Measurements from ENCODE around the gene ZNRF4.

The ZNRF4 gene

DNA sequence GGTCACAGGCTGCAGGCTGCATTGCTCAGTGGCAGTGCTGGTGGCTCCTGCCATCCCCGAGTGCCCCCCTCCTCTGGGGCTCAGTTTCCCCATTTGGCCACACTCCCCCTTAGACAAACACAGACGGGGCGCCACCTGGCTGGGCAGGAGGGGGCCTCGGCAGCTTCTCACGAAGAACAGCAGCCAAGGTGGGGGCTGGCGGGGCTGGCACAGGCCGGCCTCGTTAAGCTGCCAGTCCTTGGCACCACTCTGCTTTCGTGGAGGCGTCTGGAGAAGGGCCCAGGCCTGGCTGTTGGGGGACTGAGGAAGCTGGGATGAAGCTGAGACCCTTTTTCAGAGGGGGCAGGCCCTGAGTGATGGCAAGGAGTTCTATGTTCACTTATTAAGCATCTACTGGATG is 3.7 kb upstream of the ZNRF4 start:
- no peak overlapping the region for H3K4me3 Mint-ChIP-seq
- CTCF ChIA-PET, result no interaction called here
- no peak for DNase-seq
- H3K27ac Mint-ChIP-seq, result no peak overlapping the region
- H3K9me3 Mint-ChIP-seq, result peaks cover 4% of the 10 kb centered on the region
- no peaks in the 10 kb centered on the region for H3K36me3 Mint-ChIP-seq
- H3K27me3 Mint-ChIP-seq, result peaks cover 12% of the 10 kb centered on the region
- H3K4me1 Mint-ChIP-seq, result no peaks in the 10 kb centered on the region

- Mint-ChIP-seq H3K27me3 (peaks cover 9% of the 10 kb centered on the region), H3K9me3 (peaks cover 4% of the 10 kb centered on the region), H3K4me1 (no peaks in the 10 kb centered on the region), H3K4me3 (no peak overlapping the region), H3K27ac (no peak overlapping the region), H3K36me3 (no peaks in the 10 kb centered on the region)
- CTCF ChIA-PET, result no interaction called here
- DNase-seq, result no peak
Observed at GRCh38 chr19:5452594-5453565, 2.3 kb upstream of the ZNRF4 start.

GRCh38 chr19:5454743-5455142 is 474 bp upstream of the ZNRF4 start:
- CTCF ChIA-PET, result no interaction called here

GRCh38 chr19:5456130-5456840 is 1.1 kb downstream of the ZNRF4 start:
- Mint-ChIP-seq H3K4me3 (no peak overlapping the region), H3K27me3 (no peaks in the 10 kb centered on the region), H3K9me3 (peaks cover 5% of the 10 kb centered on the region), H3K27ac (no peak overlapping the region), H3K36me3 (no peaks in the 10 kb centered on the region), H3K4me1 (no peaks in the 10 kb centered on the region)
- CTCF ChIA-PET, result no interaction called here
- DNase-seq, result no peak

More at GRCh38 chr19:5454743-5455142, 474 bp upstream of the ZNRF4 start:
- Mint-ChIP-seq H3K4me3 (no peak overlapping the region), H3K27me3 (peaks cover 3% of the 10 kb centered on the region), H3K9me3 (peaks cover 4% of the 10 kb centered on the region), H3K27ac (no peak overlapping the region), H3K36me3 (no peaks in the 10 kb centered on the region), H3K4me1 (no peaks in the 10 kb centered on the region)
- no peak for DNase-seq

- Mint-ChIP-seq H3K27ac (no peak overlapping the region), H3K4me1 (no peaks in the 10 kb centered on the region), H3K36me3 (no peaks in the 10 kb centered on the region), H3K27me3 (no peaks in the 10 kb centered on the region), H3K9me3 (peaks cover 6% of the 10 kb centered on the region), H3K4me3 (no peak overlapping the region)
- CTCF ChIA-PET, result no interaction called here
- DNase-seq, result no peak
Observed at GRCh38 chr19:5456841-5457200, 1.6 kb downstream of the ZNRF4 start.

DNA sequence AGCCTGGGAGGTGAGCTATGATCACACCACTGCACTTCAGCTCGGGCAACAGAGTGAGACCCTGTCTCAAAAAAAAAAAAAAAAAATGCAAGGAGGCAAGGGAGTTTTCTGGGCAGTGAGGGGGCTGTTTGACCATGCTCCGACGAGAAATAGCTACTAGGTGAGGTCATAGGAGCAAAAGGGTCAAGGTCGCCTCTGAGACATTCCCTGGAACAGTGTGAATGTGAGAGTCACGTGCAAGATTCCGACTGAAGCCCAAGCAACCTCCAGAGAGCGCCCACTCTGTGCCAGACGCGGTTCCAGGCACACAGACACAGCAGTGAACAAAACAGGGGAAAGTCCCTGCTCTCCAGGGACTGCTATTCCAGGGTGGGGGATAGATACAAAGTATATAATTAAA is 2.5 kb downstream of the ZNRF4 start:
- H3K4me3 Mint-ChIP-seq, result no peak overlapping the region
- no peaks in the 10 kb centered on the region for H3K36me3 Mint-ChIP-seq
- DNase-seq, result no peak
- H3K9me3 Mint-ChIP-seq, result peaks cover 6% of the 10 kb centered on the region
- no peak overlapping the region for H3K27ac Mint-ChIP-seq
- CTCF ChIA-PET, result interaction anchor here (0.7 kb wide), 1 partner anchor 635 kb away, joined by 3 read pairs; no protein-coding TSS in a partner anchor
- H3K27me3 Mint-ChIP-seq, result no peaks in the 10 kb centered on the region
- H3K4me1 Mint-ChIP-seq, result no peaks in the 10 kb centered on the region

- CTCF ChIA-PET, result no interaction called here
- Mint-ChIP-seq H3K4me1 (no peaks in the 10 kb centered on the region), H3K36me3 (no peaks in the 10 kb centered on the region), H3K4me3 (no peak overlapping the region), H3K27me3 (no peaks in the 10 kb centered on the region), H3K27ac (no peak overlapping the region), H3K9me3 (peaks cover 4% of the 10 kb centered on the region)
- no peak for DNase-seq
Observed at GRCh38 chr19:5458420-5458819, 3.2 kb downstream of the ZNRF4 start.

- Mint-ChIP-seq H3K27me3 (no peaks in the 10 kb centered on the region), H3K9me3 (peaks cover 3% of the 10 kb centered on the region), H3K4me3 (no peak overlapping the region), H3K36me3 (no peaks in the 10 kb centered on the region), H3K4me1 (no peaks in the 10 kb centered on the region), H3K27ac (no peak overlapping the region)
- CTCF ChIA-PET, result no interaction called here
- DNase-seq, result no peak
Observed at GRCh38 chr19:5459360-5459759, 4.1 kb downstream of the ZNRF4 start.

- no peaks in the 10 kb centered on the region for H3K36me3 Mint-ChIP-seq
- H3K4me1 Mint-ChIP-seq, result no peaks in the 10 kb centered on the region
- no peak overlapping the region for H3K27ac Mint-ChIP-seq
- DNase-seq, result no peak
- no peak overlapping the region for H3K4me3 Mint-ChIP-seq
- CTCF ChIA-PET, result interaction anchor here (0.6 kb wide), 1 partner anchor 379 kb away, joined by 3 read pairs; the partner anchor contains the start of gene FUT6
- peaks cover 2% of the 10 kb centered on the region for H3K9me3 Mint-ChIP-seq
- H3K27me3 Mint-ChIP-seq, result no peaks in the 10 kb centered on the region
Observed at GRCh38 chr19:5460748-5461147, 5.5 kb downstream of the ZNRF4 start.

DNA sequence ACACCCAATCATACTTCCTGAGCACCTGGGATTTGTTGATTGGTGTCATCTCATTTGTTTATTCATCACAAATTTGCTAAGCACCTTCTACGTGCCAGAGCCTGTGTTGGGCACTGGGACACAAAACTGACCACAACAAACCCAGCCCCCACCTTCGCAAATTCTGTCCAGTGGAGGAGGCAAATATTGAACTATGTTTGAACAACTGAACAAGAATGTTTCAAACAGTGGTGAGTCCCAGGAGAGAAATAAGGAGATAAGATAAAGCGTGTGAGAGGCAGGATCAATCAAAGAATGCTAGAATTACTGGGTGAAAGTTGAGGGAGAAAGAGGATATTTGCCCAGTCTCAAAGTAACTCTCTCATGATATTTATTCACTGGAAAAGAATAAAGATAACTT is 8.7 kb downstream of the ZNRF4 start:
- CTCF ChIA-PET, result no interaction called here
- Mint-ChIP-seq H3K4me3 (no peak overlapping the region), H3K27me3 (no peaks in the 10 kb centered on the region), H3K9me3 (peaks cover 2% of the 10 kb centered on the region), H3K27ac (no peak overlapping the region), H3K36me3 (no peaks in the 10 kb centered on the region), H3K4me1 (no peaks in the 10 kb centered on the region)
- DNase-seq, result no peak

- Mint-ChIP-seq H3K27ac (no peak overlapping the region), H3K36me3 (no peaks in the 10 kb centered on the region), H3K4me1 (no peaks in the 10 kb centered on the region), H3K4me3 (no peak overlapping the region), H3K27me3 (no peaks in the 10 kb centered on the region), H3K9me3 (peaks cover 2% of the 10 kb centered on the region)
- DNase-seq, result no peak
- CTCF ChIA-PET, result no interaction called here
Observed at GRCh38 chr19:5466072-5466471, 10.9 kb downstream of the ZNRF4 start.

DNA sequence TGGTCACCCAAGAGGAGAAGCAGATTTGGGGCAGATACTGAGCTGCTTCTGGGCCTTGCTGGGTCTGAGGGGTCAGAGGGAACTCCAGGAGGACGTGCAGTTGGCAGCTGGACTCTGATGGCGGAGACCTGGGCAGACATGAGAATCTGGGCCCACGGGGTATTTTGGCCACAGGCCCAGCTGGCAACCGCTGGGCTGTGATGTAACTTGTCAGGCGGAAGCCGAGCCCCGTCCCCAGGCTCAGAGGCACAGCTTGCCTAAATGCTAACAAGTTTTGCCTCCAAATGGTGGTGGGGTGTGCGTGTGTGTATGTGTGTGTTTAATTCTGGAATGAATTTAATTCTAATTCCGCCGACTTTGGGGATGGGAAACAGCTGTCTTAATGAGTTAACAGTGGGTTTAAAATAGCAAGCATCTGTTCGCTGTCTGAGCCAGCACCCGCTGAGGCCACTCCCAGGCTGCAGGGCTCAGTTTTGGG is 11.6 kb downstream of the ZNRF4 start:
- no peak for DNase-seq
- Mint-ChIP-seq H3K4me3 (no peak overlapping the region), H3K27me3 (no peaks in the 10 kb centered on the region), H3K4me1 (no peaks in the 10 kb centered on the region), H3K9me3 (no peaks in the 10 kb centered on the region), H3K36me3 (no peaks in the 10 kb centered on the region), H3K27ac (no peak overlapping the region)
- CTCF ChIA-PET, result no interaction called here

- DNase-seq, result no peak
- Mint-ChIP-seq H3K27me3 (peaks cover 4% of the 10 kb centered on the region), H3K4me3 (no peak overlapping the region), H3K27ac (no peak overlapping the region), H3K36me3 (no peaks in the 10 kb centered on the region), H3K4me1 (no peaks in the 10 kb centered on the region), H3K9me3 (no peaks in the 10 kb centered on the region)
- CTCF ChIA-PET, result no interaction called here
Observed at GRCh38 chr19:5470264-5470671, 15.1 kb downstream of the ZNRF4 start.

DNA sequence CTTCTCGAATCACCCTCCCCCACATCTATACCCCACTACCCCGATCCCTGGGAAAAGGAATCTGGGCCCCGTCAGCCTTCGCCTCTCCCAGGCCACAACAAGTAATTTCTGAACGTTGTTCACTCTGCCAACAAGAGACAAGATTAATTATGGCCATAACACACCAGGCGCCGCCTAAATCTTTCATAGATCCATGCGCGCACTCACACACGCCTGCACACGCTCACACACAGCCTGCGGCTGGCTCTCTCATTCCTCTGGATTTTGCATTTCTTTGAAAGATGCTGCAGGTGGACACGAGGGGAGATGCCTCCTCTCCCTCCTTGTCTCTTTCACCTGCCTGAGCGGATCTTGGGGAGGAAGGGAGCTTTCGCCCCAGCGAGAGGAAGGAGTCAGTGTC is 17.1 kb downstream of the ZNRF4 start:
- H3K9me3 Mint-ChIP-seq, result no peaks in the 10 kb centered on the region
- CTCF ChIA-PET, result no interaction called here
- H3K27ac Mint-ChIP-seq, result no peak overlapping the region
- no peak overlapping the region for H3K4me3 Mint-ChIP-seq
- no peak for DNase-seq
- H3K36me3 Mint-ChIP-seq, result no peaks in the 10 kb centered on the region
- peaks cover 4% of the 10 kb centered on the region for H3K27me3 Mint-ChIP-seq
- H3K4me1 Mint-ChIP-seq, result no peaks in the 10 kb centered on the region

GRCh38 chr19:5473646-5474045 is 18.4 kb downstream of the ZNRF4 start:
- Mint-ChIP-seq H3K27ac (no peak overlapping the region), H3K9me3 (no peaks in the 10 kb centered on the region), H3K27me3 (peaks cover 13% of the 10 kb centered on the region), H3K4me1 (no peaks in the 10 kb centered on the region), H3K4me3 (no peak overlapping the region), H3K36me3 (no peaks in the 10 kb centered on the region)
- CTCF ChIA-PET, result no interaction called here
- DNase-seq, result no peak
